Right renal cortex interstitium (tissue), 3 donors: ENCODE results near the gene HLCS. TPM values are rescaled to one million over a fixed set of nuclear protein-coding genes. Genes with fewer than 3 reads are reported as not detected.
A peak's percentile ranks its signal among the peaks of the same experiment; 100 is the strongest.

Experiments used
- DNase-seq, 3 donors: peaks; one replicate each; pipeline ENCODE4 v3.0.0-alpha.2; 2013; ENCODE audit warnings: low read depth in 3 of 3, low spot score in 2 of 3
- polyA plus RNA-seq, 3 donors: library from polyadenylated mRNA; unstranded; fragments of 120-200 nt; gene quantifications; one replicate each; pipeline ENCODE4 v1.2.1, GENCODE V29; 2013; ENCODE audit not compliant: insufficient read length in 3 of 3

HLCS gene
- polyA plus RNA-seq, 3 donors = 17.3 to 18.8 (median 17.4) TPM

DNA sequence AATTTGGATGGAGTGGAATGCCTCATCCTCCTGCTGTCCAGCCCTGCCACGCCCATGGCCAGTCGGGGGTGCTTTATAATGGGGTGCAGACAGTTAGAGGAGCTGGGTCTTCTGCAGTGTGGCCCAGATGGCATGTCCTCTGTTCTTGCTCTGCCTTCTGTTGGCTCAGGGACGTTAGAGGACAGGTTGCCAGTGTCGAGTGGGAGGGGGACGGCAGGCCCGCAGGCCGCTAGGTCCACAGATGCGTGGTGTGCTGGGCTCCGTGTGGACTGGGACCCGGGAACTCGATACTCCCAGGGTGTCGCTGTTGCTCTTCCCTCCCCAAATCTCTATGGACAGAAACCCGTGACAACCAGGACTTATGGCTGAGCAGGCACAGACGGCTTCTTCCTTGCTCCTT, 234.3 kb downstream of the HLCS start:
- DNase-seq = no peak

DNA sequence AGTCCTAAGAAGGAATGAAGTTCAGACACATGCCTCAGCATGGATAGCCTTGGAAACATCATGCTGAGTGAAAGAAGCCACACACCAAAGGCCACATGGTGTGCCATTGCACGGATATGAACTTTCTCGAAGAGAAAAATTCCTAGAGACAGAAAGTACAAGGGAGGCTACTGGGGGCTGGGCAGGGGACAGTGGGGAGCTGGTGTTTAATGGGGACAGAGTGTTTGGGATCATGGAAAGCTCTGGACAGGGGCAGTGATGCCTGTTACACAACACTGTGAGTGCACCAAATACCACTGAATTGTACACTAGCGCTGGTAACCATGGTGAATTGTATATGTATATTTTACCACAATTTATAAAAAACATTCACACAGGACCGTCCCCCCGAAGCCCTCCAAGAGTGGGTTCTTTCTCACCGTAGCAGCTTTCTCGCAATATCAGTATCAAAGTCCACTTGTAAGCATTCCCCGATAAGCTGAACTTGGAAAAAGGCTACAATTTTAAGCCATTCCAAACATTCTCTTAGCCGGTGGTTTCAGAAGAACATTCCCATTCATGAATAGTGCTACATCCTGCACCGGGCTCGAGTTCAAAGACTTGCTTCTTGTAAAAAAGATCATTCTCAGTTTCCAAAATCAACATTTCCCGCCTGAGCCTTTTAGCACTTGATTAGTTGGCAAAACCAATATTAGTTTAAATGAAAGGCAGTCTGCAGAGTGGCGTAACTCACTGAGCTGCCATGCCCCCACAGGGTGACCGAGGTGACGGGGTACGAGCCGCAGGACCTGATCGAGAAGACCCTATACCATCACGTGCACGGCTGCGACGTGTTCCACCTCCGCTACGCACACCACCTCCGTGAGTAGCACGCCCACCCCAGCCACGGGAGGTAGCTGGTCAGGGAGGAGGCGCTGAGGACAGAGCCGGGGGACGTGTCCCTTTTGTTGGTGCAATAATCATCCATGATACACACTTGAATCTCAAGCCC, 235.9 kb downstream of the HLCS start:
- DNase-seq = no peak

DNA sequence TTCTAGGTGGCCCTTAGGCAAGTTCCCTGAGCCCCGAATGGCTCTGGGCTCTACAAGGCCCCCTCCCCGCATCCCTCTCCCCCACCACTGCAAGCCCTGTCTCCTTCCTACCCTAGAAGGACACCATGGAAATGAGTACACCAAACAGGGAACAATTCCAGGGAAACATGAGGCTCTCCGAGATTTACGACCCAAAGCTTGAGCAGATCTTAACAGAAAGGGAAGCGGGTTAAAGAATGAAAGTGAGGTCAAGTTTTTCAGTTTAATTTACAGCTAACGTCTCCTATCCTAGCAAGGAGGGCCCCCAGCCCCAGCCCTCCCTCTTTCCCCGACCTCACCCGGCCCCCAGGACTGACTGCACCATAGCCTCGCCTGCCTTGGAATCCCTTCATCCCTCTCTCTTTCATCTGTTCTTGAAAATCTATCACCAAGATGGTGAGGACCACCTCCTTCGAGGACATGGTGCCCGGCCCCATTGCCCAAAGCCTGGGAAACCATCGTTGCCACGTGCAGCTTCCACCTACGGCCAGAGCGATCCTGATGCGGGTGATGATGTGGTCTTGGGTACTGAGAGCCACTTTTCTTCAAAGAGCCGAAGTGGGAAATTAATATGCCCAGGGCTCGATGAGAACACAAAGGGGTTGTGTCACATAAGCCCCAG, 237.0 kb downstream of the HLCS start:
- peak in 1 of 3 donors; percentile 72 for DNase-seq

DNA sequence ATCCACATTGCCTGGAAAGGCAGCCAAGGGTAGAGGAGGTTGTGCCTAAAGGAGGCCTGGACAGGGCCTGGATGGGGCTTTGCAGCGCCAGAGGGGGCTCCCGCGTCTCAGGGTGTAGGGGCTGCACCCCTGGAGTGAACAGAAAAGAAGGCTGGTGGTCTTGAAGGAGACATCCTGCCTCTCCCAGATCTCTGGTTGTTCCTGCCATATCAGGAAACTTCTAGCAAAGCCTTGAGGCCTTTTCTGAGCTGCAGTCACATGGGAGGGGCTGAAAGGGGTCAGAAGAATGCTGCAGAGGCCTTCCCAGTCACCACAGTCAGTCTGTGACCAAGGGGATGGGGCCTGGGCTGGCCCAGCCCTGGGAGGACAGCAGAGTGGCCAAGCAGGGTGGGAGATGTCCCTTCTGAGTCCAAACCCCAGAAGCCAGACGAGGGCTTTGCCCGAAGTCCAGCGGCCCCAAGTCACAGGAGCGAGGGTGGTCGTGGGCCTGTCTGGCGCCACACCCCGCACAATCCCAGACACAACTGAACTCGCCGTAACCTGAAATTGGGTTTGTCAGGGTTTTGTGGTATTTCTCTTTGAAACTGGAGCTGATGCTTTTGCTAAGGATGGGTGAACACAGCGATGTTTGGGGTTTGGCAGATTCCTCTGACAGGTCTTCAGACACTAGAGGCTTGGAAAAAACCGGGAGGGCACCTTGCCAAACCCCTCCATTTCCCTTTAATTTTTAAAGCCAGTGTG, 237.9 kb downstream of the HLCS start:
- no peak for DNase-seq

DNA sequence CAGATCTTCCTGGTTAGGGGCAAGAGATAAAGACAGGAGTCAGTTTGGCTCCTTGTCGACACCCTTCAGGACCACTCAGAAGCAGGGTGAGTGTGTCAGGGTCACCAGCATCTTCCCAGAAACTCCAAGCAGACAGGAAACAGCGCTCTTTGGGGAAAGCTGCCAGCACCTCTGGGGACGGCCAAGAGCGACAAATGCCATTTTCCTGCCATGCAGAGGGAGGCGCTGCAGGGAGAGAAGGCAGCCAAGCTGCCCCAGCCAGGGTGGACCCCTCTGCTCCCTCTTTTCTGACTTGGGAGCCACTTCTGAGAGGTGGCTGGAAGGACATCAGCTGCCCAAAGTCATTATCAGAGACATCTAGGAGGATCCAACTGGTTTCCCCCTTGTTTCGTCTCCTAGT, 238.6 kb downstream of the HLCS start:
- no peak for DNase-seq

DNA sequence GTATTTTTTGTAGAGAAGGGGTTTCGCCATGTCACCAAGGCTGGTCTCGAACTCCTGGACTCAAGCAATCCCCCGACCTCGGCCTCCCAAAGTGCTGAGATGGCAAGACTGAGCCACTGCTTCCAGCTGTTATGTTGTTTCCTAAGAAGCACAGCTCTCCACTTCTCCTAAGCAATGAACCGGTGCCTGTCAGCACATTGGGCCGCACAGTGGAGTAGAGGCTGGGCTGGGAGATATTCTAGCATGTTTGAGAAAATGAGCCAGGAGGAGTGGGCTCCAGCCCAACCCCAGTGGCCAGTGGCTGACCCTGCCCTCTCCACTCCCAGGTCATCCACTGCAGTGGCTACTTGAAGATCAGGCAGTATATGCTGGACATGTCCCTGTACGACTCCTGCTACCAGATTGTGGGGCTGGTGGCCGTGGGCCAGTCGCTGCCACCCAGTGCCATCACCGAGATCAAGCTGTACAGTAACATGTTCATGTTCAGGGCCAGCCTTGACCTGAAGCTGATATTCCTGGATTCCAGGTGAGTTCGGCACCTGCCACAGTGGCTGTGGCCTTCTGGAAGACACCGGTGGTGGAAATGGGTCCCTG, 240.6 kb downstream of the HLCS start:
- DNase-seq = no peak

DNA sequence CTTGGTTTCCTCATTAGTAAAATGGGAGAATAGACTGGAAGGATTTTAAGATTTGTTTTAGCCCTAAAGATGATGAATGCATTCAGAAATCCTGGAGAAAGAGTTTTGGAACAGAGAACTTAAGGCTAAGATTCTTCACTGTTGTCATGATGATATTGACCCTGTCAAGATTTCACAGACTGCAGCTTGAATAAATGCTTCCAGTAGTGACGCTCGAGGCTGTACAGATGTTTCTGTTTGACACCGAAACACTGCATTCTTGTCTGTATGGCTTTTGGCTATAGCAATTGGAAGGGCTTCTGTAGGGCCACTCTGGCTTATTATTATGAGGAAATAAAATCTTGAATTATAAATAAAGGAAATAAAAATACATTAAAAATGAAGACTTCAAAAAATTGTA, 241.8 kb downstream of the HLCS start:
- DNase-seq = no peak

DNA sequence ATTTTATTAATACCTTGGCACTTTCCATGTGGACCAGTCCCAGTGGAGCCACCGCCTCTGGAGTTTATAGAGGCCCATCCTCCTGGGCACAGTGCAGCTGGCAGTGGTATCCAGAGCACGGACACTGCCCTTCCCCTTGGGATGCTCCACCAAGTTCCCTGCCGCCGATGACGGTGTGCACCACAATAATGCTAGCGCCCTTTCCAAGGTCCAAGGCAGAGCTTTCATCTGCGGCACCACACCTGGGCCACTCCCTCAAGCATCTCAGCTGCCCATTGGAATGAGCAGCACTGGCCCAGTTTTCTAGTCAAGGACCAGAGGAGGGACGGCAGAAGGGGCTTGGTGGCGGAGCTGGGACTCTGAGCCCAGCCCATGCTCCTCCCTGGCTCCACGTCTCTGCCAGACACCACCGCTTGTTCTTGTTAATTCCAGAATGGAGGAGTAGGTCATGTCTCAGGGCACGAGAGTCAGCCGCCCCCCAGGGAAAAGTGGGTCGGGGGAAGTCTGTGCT, 243.0 kb downstream of the HLCS start:
- DNase-seq = no peak

DNA sequence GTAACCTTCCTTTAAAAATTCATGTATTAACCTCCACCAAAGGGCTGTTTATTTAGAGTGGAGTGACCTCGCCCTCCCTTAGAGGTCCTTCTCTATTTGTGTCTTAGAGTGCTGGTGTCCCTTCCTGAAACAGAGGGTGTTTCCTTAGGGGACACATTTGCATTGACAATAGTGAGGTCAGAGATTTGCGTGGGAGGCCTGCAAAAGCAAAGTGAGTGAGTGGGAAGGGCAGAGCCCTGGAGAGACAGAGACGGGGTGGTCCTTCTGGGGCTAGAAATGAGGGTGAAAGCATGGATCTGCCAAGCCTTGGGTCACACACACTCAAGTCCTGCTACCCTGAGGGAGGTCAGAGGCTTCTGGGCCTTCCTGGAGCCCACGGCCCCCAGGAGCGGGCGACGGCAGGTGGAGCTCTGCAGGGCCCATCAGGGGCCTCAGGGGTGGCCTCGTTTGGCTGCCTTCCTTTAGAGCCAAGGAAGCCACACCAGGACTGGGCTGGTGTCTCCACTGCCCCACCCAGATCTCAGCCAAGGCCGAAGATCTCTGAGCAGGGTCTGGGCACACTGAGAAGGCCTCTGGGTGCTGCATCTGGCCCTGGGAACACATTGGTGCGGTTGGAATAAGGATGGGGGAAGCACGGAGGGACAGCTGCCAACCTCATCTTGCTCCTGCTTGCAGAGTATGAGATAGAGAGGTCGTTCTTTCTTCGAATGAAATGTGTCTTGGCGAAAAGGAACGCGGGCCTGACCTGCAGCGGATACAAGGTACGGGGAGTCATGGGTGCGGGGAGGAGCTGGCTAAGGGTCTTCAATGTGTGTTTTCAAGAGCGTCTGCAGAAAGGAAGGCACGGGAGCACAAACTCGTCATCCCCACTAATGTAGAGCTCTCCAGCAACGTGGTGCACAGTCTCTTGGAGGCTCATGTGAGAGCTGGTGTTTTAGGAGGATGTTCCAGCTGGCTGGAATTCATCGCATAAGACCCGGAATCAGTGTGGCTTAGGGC, 243.8 kb downstream of the HLCS start:
- no peak for DNase-seq

DNA sequence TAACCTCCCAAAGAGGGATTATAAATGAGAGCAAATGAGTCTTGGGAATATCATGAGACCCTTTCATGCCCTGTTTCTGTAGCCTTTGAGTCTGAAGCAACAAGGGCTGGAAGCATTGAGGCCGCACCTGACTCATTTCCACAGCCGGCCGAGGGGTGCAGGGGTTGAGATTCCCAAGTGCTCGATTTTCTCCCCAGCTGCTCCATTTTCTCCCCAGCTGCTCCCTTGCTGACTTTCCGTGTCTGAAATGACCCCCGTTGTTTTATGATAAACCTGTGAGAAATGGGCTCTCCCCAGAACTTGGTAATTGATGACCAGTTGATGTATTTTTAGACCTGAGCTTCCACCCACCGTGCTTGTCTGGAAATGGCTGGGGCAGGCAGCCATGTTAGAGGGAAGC, 244.7 kb downstream of the HLCS start:
- DNase-seq = no peak

DNA sequence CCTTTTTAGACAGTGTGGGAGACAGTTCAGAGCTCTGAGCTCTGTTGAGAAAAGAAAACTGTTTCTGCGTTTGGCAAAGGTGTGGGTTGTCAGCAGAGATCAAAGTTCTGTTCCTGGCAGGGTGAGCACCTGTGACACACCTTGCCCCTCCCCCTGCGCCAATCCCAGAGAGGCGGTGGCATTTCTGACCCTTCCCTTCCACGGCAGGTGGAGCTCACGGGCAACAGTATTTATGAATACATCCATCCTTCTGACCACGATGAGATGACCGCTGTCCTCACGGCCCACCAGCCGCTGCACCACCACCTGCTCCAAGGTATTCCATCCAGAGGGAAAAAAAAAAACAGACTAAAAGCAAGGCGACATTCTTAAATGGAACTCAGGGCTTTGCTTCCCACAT, 246.9 kb downstream of the HLCS start:
- no peak for DNase-seq

DNA sequence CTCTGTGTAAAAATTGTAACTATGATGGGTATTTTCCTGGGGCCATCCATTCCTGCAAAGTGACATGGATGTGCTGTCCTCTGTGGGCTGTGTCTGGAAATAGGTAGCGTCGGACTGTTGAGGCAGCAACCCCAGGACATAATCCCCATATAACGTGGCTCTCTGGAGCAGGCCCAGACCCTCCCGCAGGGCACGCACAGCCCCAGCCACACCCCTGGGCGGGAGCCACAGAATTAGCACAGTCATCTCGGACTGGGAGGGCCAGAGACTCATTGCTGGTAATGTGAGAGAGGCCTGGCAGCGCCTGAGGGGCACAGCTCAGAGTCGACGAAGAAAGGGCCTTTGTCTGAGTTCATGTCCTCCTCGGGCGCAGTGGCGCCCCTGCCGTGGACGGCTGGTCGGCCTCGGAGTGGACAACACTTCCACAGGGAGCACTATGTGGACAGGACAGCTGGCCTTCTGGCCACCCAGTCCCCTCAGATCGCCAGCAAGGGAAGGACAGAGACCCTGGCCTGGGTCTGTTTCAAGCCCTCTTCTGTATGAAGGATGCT, 247.4 kb downstream of the HLCS start:
- DNase-seq = no peak

DNA sequence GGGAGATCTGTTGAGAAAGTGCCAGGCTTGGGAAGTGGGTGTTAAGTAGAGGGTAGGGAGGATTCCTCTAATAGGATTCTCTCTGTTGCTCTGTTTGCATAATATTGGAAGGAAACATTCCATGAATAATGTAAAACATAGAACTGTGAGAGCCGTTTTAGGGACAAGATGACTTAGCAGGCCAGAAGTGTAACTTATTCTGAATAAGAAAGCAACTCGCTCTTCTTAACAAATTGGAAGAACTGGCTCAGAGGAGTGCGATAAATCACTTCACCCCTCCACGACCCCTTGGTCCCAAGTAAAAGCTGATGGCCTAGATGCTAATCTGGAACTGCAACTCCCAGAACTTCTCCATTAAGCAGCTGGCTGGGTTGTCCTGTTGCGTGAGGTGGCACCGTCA, 248.5 kb downstream of the HLCS start:
- DNase-seq = no peak

DNA sequence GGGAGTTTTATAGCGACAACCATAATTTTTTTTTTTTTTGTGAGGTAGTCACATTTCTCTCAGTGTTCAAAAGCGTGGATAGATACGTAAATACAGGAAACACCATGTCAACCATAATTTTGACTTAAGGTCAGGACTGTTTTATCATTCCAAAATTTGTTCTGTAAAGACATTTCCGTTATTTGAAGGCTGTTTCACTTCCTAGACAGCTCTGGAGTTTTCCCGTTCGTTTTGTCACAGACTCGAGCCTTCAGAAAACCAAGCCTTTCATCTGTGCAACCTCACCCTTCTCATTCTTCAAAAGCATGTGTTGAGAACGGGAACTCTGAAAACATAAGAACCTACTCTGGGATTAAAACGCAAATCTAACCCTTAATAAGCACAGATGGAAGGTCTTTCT, 249.6 kb downstream of the HLCS start:
- DNase-seq = no peak

DNA sequence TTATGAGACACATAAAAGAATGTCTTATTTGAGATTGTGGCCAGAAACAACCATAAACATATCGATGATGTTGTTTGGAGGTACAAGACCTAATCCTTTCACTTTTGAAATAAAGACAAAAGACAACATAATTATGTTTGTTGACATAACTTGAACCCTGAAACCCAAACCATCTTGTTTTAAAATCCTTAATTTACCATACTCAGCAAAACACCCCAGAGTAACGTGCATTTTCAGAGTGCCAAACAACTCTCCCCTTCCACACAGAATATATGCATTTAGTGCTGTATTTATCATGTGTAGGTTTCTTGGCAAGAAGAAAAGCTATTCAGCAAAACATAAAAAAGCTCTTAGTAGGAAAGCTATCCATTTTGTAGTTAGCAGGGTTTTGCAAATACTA, 250.1 kb downstream of the HLCS start:
- no peak for DNase-seq

DNA sequence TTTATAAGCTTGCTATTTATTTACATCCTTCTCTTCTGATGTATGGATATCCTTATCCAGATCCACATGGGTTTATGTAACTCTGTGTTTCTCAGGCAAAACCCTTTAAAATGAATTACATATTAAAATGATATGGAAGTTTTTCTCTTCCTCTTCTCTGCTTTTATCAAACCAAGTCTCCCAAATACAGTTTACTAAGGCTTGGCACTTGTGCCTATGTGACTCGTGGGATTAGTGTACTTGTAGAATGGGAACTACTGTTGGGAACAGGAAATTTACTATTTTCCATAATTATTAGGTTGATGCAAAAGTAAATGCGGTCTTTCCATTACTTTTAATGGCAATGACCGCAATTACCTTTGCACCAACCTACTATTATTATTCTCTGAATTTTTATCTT, 252.7 kb downstream of the HLCS start:
- DNase-seq = no peak

DNA sequence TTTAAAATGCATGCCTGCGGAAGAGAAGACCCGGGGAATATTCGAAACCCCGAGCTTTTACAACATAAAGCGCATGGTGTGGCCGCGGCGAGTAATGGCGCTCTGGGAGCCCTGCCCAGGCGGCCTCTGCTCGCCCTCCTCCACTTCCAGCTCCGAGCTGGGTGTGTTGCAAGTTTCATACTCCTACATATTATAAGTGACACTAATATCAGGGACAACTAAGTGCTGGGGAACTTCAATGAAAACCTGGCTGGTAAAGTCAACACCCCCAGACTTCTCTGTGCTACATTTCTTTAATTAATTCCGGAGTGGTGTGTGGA, 255.8 kb downstream of the HLCS start:
- DNase-seq = no peak

DNA sequence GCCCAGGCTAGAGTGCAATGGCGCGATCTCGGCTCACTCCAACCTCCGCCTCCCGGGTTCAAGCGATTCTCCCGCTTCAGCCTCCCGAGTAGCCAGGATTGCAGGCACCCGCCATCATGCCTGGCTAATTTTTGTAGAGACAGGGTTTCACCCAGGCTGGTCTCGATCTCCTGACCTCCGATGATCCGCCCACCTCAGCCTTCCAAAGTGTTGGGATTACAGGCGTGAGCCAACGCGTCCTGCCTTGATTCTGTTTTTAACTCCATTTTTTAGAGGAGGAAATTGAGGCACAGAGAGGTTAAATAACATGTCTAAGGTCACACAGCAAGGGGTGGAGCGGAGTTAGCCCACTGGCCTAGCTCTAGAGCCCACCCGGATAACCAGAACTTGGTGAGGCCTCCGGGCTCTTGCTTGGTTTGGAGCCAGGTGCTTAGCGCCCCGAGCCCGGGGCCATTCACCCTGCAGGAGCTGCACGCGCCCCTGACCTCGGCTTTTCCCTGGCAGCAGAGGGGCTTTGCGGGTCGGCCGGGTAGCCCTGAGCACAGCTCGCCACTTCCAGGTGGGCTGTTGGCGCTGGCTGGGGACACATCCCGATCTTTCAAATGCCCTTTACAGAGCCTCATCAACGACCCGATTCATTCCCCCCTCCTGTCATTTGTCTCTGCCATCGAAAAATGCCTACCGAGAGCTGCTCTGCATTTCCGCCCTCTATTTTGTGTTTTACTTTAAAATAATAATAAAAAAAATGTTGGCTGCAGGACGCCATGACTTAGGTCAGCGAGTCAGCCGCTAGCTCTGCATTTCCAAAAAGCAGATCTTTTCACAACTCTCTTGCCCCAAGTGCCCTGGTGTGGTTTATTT, 256.4 kb downstream of the HLCS start:
- no peak for DNase-seq
